ENCODE data around the gene ARHGEF37.
"Not testable (repeated sequence)": the region's sequence is repeated elsewhere in the genome, so short reads cannot be mapped to it uniquely, and the experiment has no call there.

The ARHGEF37 gene

GRCh38 chr5:149581192-149581861 is at the start of gene ARHGEF37:
ARHGEF37 (plus strand) TSS chr5:149581498; CDS start chr5:149597770, 16,272 bp downstream.
- FAIRE-seq, result no peak
- DNase-seq (ENCODE audit: low spot score), result no peak

- FAIRE-seq, result no peak
- no peak for DNase-seq (ENCODE audit: low spot score)
Measured at GRCh38 chr5:149532413-149532812, 48.9 kb upstream of the ARHGEF37 start.

- not testable (repeated sequence) for FAIRE-seq; DNase-seq (ENCODE audit: low spot score)
Measured at GRCh38 chr5:149535787-149536186, 45.5 kb upstream of the ARHGEF37 start.

- DNase-seq (ENCODE audit: low spot score) (no peak), FAIRE-seq (no peak)
Measured at GRCh38 chr5:149537374-149537975, 43.8 kb upstream of the ARHGEF37 start.

GRCh38 chr5:149540089-149540488 is 41.2 kb upstream of the ARHGEF37 start:
- FAIRE-seq, result no peak
- no peak for DNase-seq (ENCODE audit: low spot score)

GRCh38 chr5:149541893-149542292 is 39.4 kb upstream of the ARHGEF37 start:
- no peak for DNase-seq (ENCODE audit: low spot score)
- no peak for FAIRE-seq

- DNase-seq (ENCODE audit: low spot score), result no peak
- FAIRE-seq, result no peak
Measured at GRCh38 chr5:149543361-149544027, 37.8 kb upstream of the ARHGEF37 start.

- FAIRE-seq (no peak), DNase-seq (ENCODE audit: low spot score) (no peak)
Measured at GRCh38 chr5:149544028-149544420, 37.3 kb upstream of the ARHGEF37 start.

- DNase-seq (ENCODE audit: low spot score), result no peak
- no peak for FAIRE-seq
Measured at GRCh38 chr5:149545327-149545726, 36.0 kb upstream of the ARHGEF37 start.

GRCh38 chr5:149546974-149547373 is 34.3 kb upstream of the ARHGEF37 start:
- no peak for DNase-seq (ENCODE audit: low spot score)
- FAIRE-seq, result no peak

- no peak for FAIRE-seq
- peak; percentile 45 for DNase-seq (ENCODE audit: low spot score)
Measured at GRCh38 chr5:149549461-149550267, 31.6 kb upstream of the ARHGEF37 start.

- DNase-seq (ENCODE audit: low spot score) (peak; percentile 21), FAIRE-seq (no peak)
Measured at GRCh38 chr5:149550268-149550583, 31.1 kb upstream of the ARHGEF37 start.

- no peak for DNase-seq (ENCODE audit: low spot score)
- FAIRE-seq, result no peak
Measured at GRCh38 chr5:149550594-149551226, 30.6 kb upstream of the ARHGEF37 start.

- FAIRE-seq (peak; percentile 82), DNase-seq (ENCODE audit: low spot score) (peak; percentile 97)
Measured at GRCh38 chr5:149551227-149552037, 29.9 kb upstream of the ARHGEF37 start, which contains the start of gene CSNK1A1. CSNK1A1 (minus strand) TSS chr5:149551439; CDS start chr5:149550964, 475 bp downstream.

GRCh38 chr5:149552038-149552494 is 29.2 kb upstream of the ARHGEF37 start:
- FAIRE-seq (no peak), DNase-seq (ENCODE audit: low spot score) (no peak)

GRCh38 chr5:149552553-149553160 is 28.6 kb upstream of the ARHGEF37 start:
- no peak for DNase-seq (ENCODE audit: low spot score)
- no peak for FAIRE-seq

- no peak for DNase-seq (ENCODE audit: low spot score)
- FAIRE-seq, result no peak
Measured at GRCh38 chr5:149559706-149560105, 21.6 kb upstream of the ARHGEF37 start.

- peak; percentile 97 for FAIRE-seq
- DNase-seq (ENCODE audit: low spot score), result peak; percentile 98
Measured at GRCh38 chr5:149561848-149562247, 19.4 kb upstream of the ARHGEF37 start.

- peak; percentile 20 for FAIRE-seq
- DNase-seq (ENCODE audit: low spot score), result peak; percentile 30
Measured at GRCh38 chr5:149563466-149563865, 17.8 kb upstream of the ARHGEF37 start.
